Suprapubic skin (tissue), 4 donors: Measurements from ENCODE around the gene APOO.

Source experiments
- CTCF ChIP-seq, 2 donors: fragments of 200-600 bp in 1 of 2; fragments of 450-650 bp in 1 of 2; sonication (generic) in 1 of 2; IDR thresholded peaks; one replicate each; pipeline ENCODE4 v1.5.1; 2016 to 2019; ENCODE audit warnings: antibody characterized with exemption in 2 of 2, mild to moderate bottlenecking in 1 of 2, moderate library complexity in 1 of 2
- EP300 ChIP-seq: sonication (generic); formaldehyde crosslinking; IDR thresholded peaks from one replicate; pipeline ENCODE4 v1.6.1; 2017; ENCODE audit warnings: antibody characterized with exemption
- POLR2AphosphoS5 ChIP-seq, 3 donors: sonication (generic); formaldehyde crosslinking; IDR thresholded peaks; one replicate each; pipeline ENCODE4 v1.6.1; 2017; ENCODE audit warnings: antibody characterized with exemption in 3 of 3

- TF ChIP-seq EP300 (no peak), CTCF (IDR thresholded peaks at IDR 0.05) (no peak), POLR2AphosphoS5 (IDR thresholded peaks at IDR 0.05) (no peak)
Measured at GRCh38 chrX:23900220-23900797, 7.4 kb downstream of the APOO start.
